Measurements from ENCODE around the gene CRTC1. TPM values are rescaled to one million over a fixed set of nuclear protein-coding genes. Genes with fewer than 3 reads are reported as not detected.

The CRTC1 gene
- total RNA-seq, 1 donor from 2014 or later: 28.8 TPM

- Mint-ChIP-seq H3K27me3 (ENCODE audit: unreplicated experiment) (peaks cover 13% of the 10 kb centered on the region), H3K9me3 (ENCODE audit: unreplicated experiment) (peaks cover 7% of the 10 kb centered on the region), H3K27ac (ENCODE audit: unreplicated experiment) (no peak overlapping the region), H3K4me1 (ENCODE audit: low read depth, unreplicated experiment) (peaks cover 20% of the 10 kb centered on the region), H3K36me3 (ENCODE audit: unreplicated experiment) (peaks cover 6% of the 10 kb centered on the region), H3K4me3 (ENCODE audit: unreplicated experiment) (no peak overlapping the region)
- no peak for TF ChIP-seq CTCF (IDR thresholded peaks at IDR 0.05; ENCODE audit: partially characterized antibody, unreplicated experiment)
- DNase-seq: no peak
Observed at GRCh38 chr19:18660939-18661670, 22.4 kb upstream of the CRTC1 start.

GRCh38 chr19:18662972-18663732 lies 20.3 kb upstream of the CRTC1 start:
- no peak for TF ChIP-seq CTCF (IDR thresholded peaks at IDR 0.05; ENCODE audit: partially characterized antibody, unreplicated experiment)
- H3K27me3 Mint-ChIP-seq (ENCODE audit: unreplicated experiment): peaks cover 11% of the 10 kb centered on the region
- no peak overlapping the region for H3K27ac Mint-ChIP-seq (ENCODE audit: unreplicated experiment)
- peaks cover 12% of the 10 kb centered on the region for H3K4me1 Mint-ChIP-seq (ENCODE audit: low read depth, unreplicated experiment)
- peaks cover 4% of the 10 kb centered on the region for H3K9me3 Mint-ChIP-seq (ENCODE audit: unreplicated experiment)
- H3K4me3 Mint-ChIP-seq (ENCODE audit: unreplicated experiment): no peak overlapping the region
- H3K36me3 Mint-ChIP-seq (ENCODE audit: unreplicated experiment): peaks cover 6% of the 10 kb centered on the region
- DNase-seq: no peak

- Mint-ChIP-seq H3K4me3 (ENCODE audit: unreplicated experiment) (peak overlapping the region; percentile 38), H3K4me1 (ENCODE audit: low read depth, unreplicated experiment) (peaks cover 6% of the 10 kb centered on the region), H3K9me3 (ENCODE audit: unreplicated experiment) (peaks cover 2% of the 10 kb centered on the region), H3K36me3 (ENCODE audit: unreplicated experiment) (peaks cover 6% of the 10 kb centered on the region), H3K27ac (ENCODE audit: unreplicated experiment) (no peak overlapping the region), H3K27me3 (ENCODE audit: unreplicated experiment) (peaks cover 6% of the 10 kb centered on the region)
- no peak for DNase-seq
- TF ChIP-seq CTCF (IDR thresholded peaks at IDR 0.05; ENCODE audit: partially characterized antibody, unreplicated experiment): no peak
Observed at GRCh38 chr19:18663940-18664530, 19.4 kb upstream of the CRTC1 start.

- H3K4me3 Mint-ChIP-seq (ENCODE audit: unreplicated experiment): no peak overlapping the region
Observed at GRCh38 chr19:18665771-18666202, 17.7 kb upstream of the CRTC1 start.

More at GRCh38 chr19:18665771-18666202, 17.7 kb upstream of the CRTC1 start:
- peaks cover 6% of the 10 kb centered on the region for H3K27me3 Mint-ChIP-seq (ENCODE audit: unreplicated experiment)
- peaks cover 10% of the 10 kb centered on the region for H3K4me1 Mint-ChIP-seq (ENCODE audit: low read depth, unreplicated experiment)
- TF ChIP-seq CTCF (IDR thresholded peaks at IDR 0.05; ENCODE audit: partially characterized antibody, unreplicated experiment): no peak
- peaks cover 2% of the 10 kb centered on the region for H3K9me3 Mint-ChIP-seq (ENCODE audit: unreplicated experiment)
- H3K36me3 Mint-ChIP-seq (ENCODE audit: unreplicated experiment): peaks cover 6% of the 10 kb centered on the region
- no peak for DNase-seq
- no peak overlapping the region for H3K27ac Mint-ChIP-seq (ENCODE audit: unreplicated experiment)
